ENCODE data around the gene B4GALT5. TPM values are rescaled to one million over a fixed set of nuclear protein-coding genes. Genes with fewer than 3 reads are reported as not detected.

B4GALT5 gene
- total RNA-seq, 1 donor from 2014 or later = 47.9 TPM

DNA sequence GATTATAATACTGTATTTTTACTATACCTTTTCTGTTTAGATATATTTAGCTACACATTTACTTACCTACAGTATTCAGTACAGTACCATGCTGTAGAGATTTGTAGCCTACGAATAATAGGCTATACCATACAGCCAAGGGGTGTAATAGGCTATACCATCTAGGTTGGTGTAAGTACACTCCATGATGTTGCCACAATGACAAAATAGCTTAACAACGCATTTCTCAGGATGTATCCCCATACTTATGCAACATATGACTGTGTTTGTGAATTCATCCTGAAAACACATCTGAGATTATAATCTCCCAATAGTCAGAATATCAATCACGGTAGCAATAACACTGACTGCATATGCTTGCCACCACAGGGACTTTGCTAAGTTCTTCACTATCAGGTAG is 20.7 kb downstream of the B4GALT5 start:
- TF ChIP-seq, protein P1, sequence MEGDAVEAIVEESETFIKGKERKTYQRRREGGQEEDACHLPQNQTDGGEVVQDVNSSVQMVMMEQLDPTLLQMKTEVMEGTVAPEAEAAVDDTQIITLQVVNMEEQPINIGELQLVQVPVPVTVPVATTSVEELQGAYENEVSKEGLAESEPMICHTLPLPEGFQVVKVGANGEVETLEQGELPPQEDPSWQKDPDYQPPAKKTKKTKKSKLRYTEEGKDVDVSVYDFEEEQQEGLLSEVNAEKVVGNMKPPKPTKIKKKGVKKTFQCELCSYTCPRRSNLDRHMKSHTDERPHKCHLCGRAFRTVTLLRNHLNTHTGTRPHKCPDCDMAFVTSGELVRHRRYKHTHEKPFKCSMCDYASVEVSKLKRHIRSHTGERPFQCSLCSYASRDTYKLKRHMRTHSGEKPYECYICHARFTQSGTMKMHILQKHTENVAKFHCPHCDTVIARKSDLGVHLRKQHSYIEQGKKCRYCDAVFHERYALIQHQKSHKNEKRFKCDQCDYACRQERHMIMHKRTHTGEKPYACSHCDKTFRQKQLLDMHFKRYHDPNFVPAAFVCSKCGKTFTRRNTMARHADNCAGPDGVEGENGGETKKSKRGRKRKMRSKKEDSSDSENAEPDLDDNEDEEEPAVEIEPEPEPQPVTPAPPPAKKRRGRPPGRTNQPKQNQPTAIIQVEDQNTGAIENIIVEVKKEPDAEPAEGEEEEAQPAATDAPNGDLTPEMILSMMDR (conservative IDR thresholded peaks at IDR 0.05) = no peak
- H3K27me3 Mint-ChIP-seq = no peaks in the 10 kb centered on the region
- H3K27ac Mint-ChIP-seq = no peak overlapping the region
- H3K4me3 Mint-ChIP-seq = no peak overlapping the region
- H3K36me3 Mint-ChIP-seq = peaks cover 4% of the 10 kb centered on the region
- no peaks in the 10 kb centered on the region for H3K9me3 Mint-ChIP-seq
- DNase-seq (ENCODE audit: extremely low spot score, unreplicated experiment) = no peak
- peaks cover 44% of the 10 kb centered on the region for H3K4me1 Mint-ChIP-seq (ENCODE audit: unreplicated experiment)

- TF ChIP-seq, protein P1 (conservative IDR thresholded peaks at IDR 0.05) = no peak
- no peak overlapping the region for H3K27ac Mint-ChIP-seq
- no peak overlapping the region for H3K4me3 Mint-ChIP-seq
- DNase-seq (ENCODE audit: extremely low spot score, unreplicated experiment) = no peak
- peaks cover 44% of the 10 kb centered on the region for H3K4me1 Mint-ChIP-seq (ENCODE audit: unreplicated experiment)
- no peaks in the 10 kb centered on the region for H3K9me3 Mint-ChIP-seq
- H3K36me3 Mint-ChIP-seq = peaks cover 4% of the 10 kb centered on the region
- no peaks in the 10 kb centered on the region for H3K27me3 Mint-ChIP-seq
Measured at GRCh38 chr20:49691818-49692568, 21.7 kb downstream of the B4GALT5 start.

DNA sequence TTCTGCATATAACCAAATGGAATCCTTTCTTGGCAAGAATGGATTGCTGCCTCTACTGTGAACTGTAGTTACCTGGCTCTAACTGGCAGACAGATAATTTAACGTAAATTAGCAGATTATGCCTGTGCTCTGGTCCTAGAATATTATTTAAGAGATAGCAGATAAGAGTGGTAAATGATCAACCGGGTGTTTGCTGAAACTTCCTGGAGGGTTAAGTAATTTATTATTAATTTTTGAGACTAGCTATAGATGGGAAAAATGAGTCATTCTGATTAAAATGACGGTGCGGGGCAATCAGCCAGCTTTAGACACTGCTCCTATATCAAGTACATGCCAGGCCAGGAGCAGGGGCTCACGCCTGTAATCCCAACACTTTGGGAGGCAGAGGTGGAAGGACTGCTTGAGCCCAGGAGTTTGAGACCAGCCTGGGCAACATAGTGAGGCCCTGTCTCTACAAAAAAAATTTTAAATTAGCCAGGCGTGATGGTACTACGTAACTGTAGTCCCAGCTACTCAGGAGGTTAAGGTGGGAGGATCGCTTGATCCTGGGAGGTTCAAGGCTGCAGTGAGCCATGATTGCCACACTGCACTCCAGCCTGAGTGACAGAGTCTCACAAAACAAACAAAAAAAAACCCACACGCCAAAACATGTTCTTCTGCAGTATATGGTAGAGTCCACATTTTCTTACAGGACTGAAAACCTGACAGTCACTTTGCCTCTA is 22.6 kb downstream of the B4GALT5 start:
- Mint-ChIP-seq H3K9me3 (no peaks in the 10 kb centered on the region), H3K4me3 (no peak overlapping the region), H3K4me1 (ENCODE audit: unreplicated experiment) (peaks cover 45% of the 10 kb centered on the region), H3K36me3 (peaks cover 4% of the 10 kb centered on the region), H3K27ac (peak overlapping the region; percentile 80), H3K27me3 (no peaks in the 10 kb centered on the region)
- TF ChIP-seq, protein P1 (conservative IDR thresholded peaks at IDR 0.05) = no peak
- no peak for DNase-seq (ENCODE audit: extremely low spot score, unreplicated experiment)

DNA sequence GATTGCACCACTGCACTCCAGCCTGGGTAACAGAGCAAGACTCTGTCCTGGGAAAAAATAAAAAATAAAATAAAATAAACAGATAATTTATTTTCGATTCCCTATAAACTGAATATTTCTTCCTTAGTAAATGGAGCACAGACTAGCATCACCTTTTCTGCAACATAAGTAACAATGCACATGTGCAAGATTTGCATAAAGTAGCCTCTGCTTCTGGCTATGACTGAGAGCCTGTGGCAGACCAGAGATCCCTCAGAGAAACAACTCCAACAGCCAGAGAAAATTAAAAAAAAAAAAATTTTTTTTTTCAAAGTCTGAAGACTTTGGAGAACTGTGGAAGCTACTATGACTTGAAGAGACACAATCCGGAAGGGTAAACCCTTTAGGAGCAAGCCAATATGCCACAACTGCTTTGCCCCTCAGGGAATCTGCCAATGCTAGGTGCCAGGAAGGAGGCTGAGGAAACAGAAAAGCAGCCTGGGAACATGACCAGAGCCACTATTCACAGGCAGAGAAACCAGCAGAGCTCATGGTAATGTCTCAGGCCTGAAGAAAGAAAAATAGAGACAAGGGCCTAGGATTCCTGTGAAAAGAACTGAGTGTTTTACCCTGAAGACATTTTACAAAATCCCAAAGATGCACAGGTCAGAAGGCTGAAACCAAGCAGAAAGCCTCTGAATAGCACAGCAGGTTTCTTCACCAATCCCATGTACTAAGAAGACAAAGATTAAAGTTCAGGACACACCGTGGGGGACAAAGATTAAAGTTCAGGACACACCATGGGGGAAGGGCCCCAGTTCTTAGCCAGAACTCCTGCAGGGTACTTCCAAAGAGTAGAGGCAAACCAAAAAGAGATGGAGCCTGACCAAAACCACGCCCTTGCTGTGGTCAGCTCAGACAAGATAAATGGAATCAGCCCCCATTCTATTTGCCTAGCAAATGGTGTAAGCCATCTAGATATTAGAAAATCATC is 25.8 kb downstream of the B4GALT5 start:
- H3K27ac Mint-ChIP-seq = no peak overlapping the region
- no peak for DNase-seq (ENCODE audit: extremely low spot score, unreplicated experiment)
- no peaks in the 10 kb centered on the region for H3K27me3 Mint-ChIP-seq
- no peaks in the 10 kb centered on the region for H3K36me3 Mint-ChIP-seq
- peaks cover 53% of the 10 kb centered on the region for H3K4me1 Mint-ChIP-seq (ENCODE audit: unreplicated experiment)
- H3K9me3 Mint-ChIP-seq = no peaks in the 10 kb centered on the region
- TF ChIP-seq, protein P1 (conservative IDR thresholded peaks at IDR 0.05) = no peak
- no peak overlapping the region for H3K4me3 Mint-ChIP-seq

DNA sequence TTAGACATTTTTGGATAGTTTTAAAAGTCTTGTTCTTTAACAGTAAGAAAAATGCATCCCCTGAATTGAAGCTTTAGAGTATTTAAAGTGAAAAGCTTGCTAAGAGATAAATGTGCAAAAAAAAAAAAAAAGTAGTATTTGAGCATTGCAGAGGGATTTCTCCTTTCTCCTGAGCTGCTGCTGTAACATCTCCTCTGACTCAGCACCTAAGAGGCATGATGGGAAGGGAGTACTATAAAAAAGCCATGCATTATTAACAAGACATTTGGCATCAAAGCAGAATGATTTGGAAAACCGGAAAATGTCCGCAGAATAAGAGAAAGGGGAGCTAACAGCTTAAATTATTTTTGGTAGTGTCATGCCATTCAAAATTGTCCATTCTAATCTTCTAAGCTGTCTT is 27.9 kb downstream of the B4GALT5 start:
- Mint-ChIP-seq H3K36me3 (peaks cover 12% of the 10 kb centered on the region), H3K4me3 (peak overlapping the region; percentile 30), H3K4me1 (ENCODE audit: unreplicated experiment) (peaks cover 54% of the 10 kb centered on the region), H3K27me3 (no peaks in the 10 kb centered on the region), H3K9me3 (peaks cover 3% of the 10 kb centered on the region), H3K27ac (peak overlapping the region; percentile 7)
- TF ChIP-seq, protein P1 (conservative IDR thresholded peaks at IDR 0.05) = no peak
- DNase-seq (ENCODE audit: extremely low spot score, unreplicated experiment) = no peak

Data from type B pancreatic cell (in vitro differentiated cells).